GM18498 (cell line): ENCODE measurements around the gene SLC24A5.
A peak's percentile ranks its signal among the peaks of the same experiment; 100 is the strongest.

ENCODE experiments used
- ATAC-seq: cut with Tn5 transposase; IDR thresholded peaks from one replicate; pipeline ENCODE4 v1.9.1; 2021; ENCODE audit warnings: mild to moderate bottlenecking, moderate library complexity; ENCODE audit not compliant: unreplicated experiment

Gene SLC24A5

GRCh38 chr15:48109856-48110531 is 10.8 kb upstream of the SLC24A5 start:
- no peak for ATAC-seq

- no peak for ATAC-seq
These were observed 8.5 kb upstream of the SLC24A5 start for GRCh38 chr15:48112242-48112641.

- ATAC-seq: no peak
These were observed 1.5 kb upstream of the SLC24A5 start for GRCh38 chr15:48119277-48119676.

- no peak for ATAC-seq
These were observed 1.1 kb downstream of the SLC24A5 start for GRCh38 chr15:48121849-48122248.

- ATAC-seq: no peak
These were observed 6.0 kb downstream of the SLC24A5 start for GRCh38 chr15:48126667-48127355.

GRCh38 chr15:48131324-48131723 is 10.5 kb downstream of the SLC24A5 start:
- ATAC-seq: no peak

- no peak for ATAC-seq
These were observed 12.1 kb downstream of the SLC24A5 start for GRCh38 chr15:48132874-48133273.

GRCh38 chr15:48143856-48144255 is 23.1 kb downstream of the SLC24A5 start:
- no peak for ATAC-seq

- peak; percentile 60 for ATAC-seq
These were observed 24.1 kb downstream of the SLC24A5 start for GRCh38 chr15:48144889-48145288.

- ATAC-seq: no peak
These were observed 25.1 kb downstream of the SLC24A5 start for GRCh38 chr15:48145923-48146322.

GRCh38 chr15:48147358-48147757 is 26.6 kb downstream of the SLC24A5 start:
- no peak for ATAC-seq

GRCh38 chr15:48149858-48150257 is 29.1 kb downstream of the SLC24A5 start:
- no peak for ATAC-seq

- ATAC-seq: no peak
These were observed 32.7 kb downstream of the SLC24A5 start for GRCh38 chr15:48153526-48153925.

- ATAC-seq: no peak
These were observed 47.8 kb downstream of the SLC24A5 start for GRCh38 chr15:48168616-48169015.

GRCh38 chr15:48170981-48171380 is 50.2 kb downstream of the SLC24A5 start:
- ATAC-seq: no peak

GRCh38 chr15:48175126-48175525 is 54.3 kb downstream of the SLC24A5 start:
- no peak for ATAC-seq

- ATAC-seq: no peak
These were observed 55.3 kb downstream of the SLC24A5 start for GRCh38 chr15:48176112-48176511.

GRCh38 chr15:48176957-48177356 is 56.2 kb downstream of the SLC24A5 start:
- ATAC-seq: no peak

GRCh38 chr15:48177383-48177765 is 56.6 kb downstream of the SLC24A5 start:
- peak; percentile 71 for ATAC-seq

GRCh38 chr15:48177766-48178647 is 57.2 kb downstream of the SLC24A5 start, which contains the start of gene MYEF2:
Gene MYEF2, minus strand, starts transcription at chr15:48178295. Its CDS starts 58 bp downstream, at chr15:48178237.
- ATAC-seq: peak; percentile 88

- no peak for ATAC-seq
These were observed 57.8 kb downstream of the SLC24A5 start for GRCh38 chr15:48178648-48178931.

GRCh38 chr15:48182749-48183148 is 62.0 kb downstream of the SLC24A5 start:
- no peak for ATAC-seq
